GM15510 (cell line): ENCODE data around the gene ING4.

Experiments used
- POLR2A ChIP-seq: IDR thresholded peaks from 3 replicates; pipeline ENCODE4 v1.6.1; 2011; ENCODE audit warnings: borderline replicate concordance; ENCODE audit not compliant: insufficient read length; ENCODE audit errors: extremely low read depth

Gene ING4

GRCh38 chr12:6693832-6694355 is 31.0 kb upstream of the ING4 start:
- TF ChIP-seq POLR2A, result no peak

- no peak for TF ChIP-seq POLR2A
Observed at GRCh38 chr12:6692888-6693287, 30.0 kb upstream of the ING4 start.

GRCh38 chr12:6691473-6691872 is 28.6 kb upstream of the ING4 start:
- no peak for TF ChIP-seq POLR2A

- TF ChIP-seq POLR2A, result peak; percentile 67
Observed at GRCh38 chr12:6688999-6689882, 26.3 kb upstream of the ING4 start, which contains the start of gene ZNF384. Gene ZNF384 (minus strand): TSS chr12:6689375. CDS start chr12:6679520, 9,855 bp downstream.

- TF ChIP-seq POLR2A, result no peak
Observed at GRCh38 chr12:6688543-6688998, 25.7 kb upstream of the ING4 start.

GRCh38 chr12:6685814-6686213 is 22.9 kb upstream of the ING4 start:
- TF ChIP-seq POLR2A, result no peak

GRCh38 chr12:6684609-6685008 is 21.7 kb upstream of the ING4 start:
- no peak for TF ChIP-seq POLR2A

- TF ChIP-seq POLR2A, result no peak
Observed at GRCh38 chr12:6676962-6677361, 14.0 kb upstream of the ING4 start.

GRCh38 chr12:6672143-6672542 is 9.2 kb upstream of the ING4 start:
- no peak for TF ChIP-seq POLR2A

GRCh38 chr12:6667559-6668210 is 4.8 kb upstream of the ING4 start:
- TF ChIP-seq POLR2A, result no peak

GRCh38 chr12:6666211-6666610 is 3.3 kb upstream of the ING4 start:
- no peak for TF ChIP-seq POLR2A

GRCh38 chr12:6664902-6665301 is 2.0 kb upstream of the ING4 start:
- TF ChIP-seq POLR2A, result no peak

- no peak for TF ChIP-seq POLR2A
Observed at GRCh38 chr12:6662602-6662905, 365 bp downstream of the ING4 start.

GRCh38 chr12:6653987-6654386 is 8.9 kb downstream of the ING4 start:
- no peak for TF ChIP-seq POLR2A

GRCh38 chr12:6653342-6653741 is 9.6 kb downstream of the ING4 start:
- no peak for TF ChIP-seq POLR2A

- no peak for TF ChIP-seq POLR2A
Observed at GRCh38 chr12:6652391-6652790, 10.5 kb downstream of the ING4 start.
